Fibroblast of skin of back (primary cell): Measurements from ENCODE around the gene ATP13A3.
"Not testable (repeated sequence)": the region's sequence is repeated elsewhere in the genome, so short reads cannot be mapped to it uniquely, and the experiment has no call there.

Experiments used
- DNase-seq: peaks from one replicate; pipeline ENCODE4 v3.0.0-alpha.2; 2013

The ATP13A3 gene

GRCh38 chr3:194499516-194499915 is 12.7 kb upstream of the ATP13A3 start:
- DNase-seq = not testable (repeated sequence)

GRCh38 chr3:194497799-194498575 is 11.2 kb upstream of the ATP13A3 start:
- DNase-seq = no peak

- DNase-seq = no peak
Measured at GRCh38 chr3:194496217-194496919, 9.6 kb upstream of the ATP13A3 start.

DNA sequence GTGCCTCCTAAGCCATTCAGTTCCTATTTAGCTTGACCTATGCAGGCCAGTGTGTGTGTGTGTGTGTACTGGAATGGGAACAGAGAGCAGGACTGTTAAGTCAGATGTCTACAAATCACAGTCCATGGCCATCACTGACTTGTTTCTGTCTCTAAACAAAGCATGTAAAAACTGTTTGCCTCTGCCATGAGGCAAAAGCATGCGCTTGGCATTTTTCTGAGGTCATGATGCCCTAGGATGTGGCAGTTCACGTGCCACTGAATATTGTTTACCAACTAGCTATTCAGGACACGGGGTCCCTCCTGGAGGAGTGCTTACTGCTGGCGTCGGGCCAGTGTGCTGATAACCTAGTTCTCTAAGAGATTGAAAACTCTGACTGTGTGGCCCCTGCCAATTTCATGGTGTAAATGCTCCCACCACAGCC is 8.2 kb upstream of the ATP13A3 start:
- no peak for DNase-seq

GRCh38 chr3:194493995-194494927 is 7.5 kb upstream of the ATP13A3 start:
- peak; percentile 93 for DNase-seq

DNA sequence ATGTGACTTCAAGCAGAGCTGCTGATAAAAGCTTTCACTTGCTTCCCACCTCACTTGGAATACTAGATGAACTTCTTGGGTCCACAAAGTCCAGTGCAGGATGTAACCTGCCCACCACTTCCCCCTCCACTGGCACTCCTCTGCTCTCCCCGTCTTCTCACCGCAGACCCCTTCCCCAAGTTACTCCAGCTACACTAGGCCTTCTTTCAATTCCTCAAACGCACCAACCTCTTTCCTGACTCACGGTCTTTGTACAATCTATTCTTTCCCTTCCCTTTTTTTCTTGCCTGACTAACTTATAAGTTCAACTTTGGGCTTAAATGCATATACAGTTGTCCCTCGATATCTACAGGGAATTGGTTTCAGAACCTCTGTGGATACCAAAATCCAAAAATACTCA is 5.2 kb upstream of the ATP13A3 start:
- DNase-seq = no peak

- DNase-seq = peak; percentile 68
Measured at GRCh38 chr3:194489736-194490612, 3.2 kb upstream of the ATP13A3 start.

- DNase-seq = no peak
Measured at GRCh38 chr3:194488055-194488742, 1.4 kb upstream of the ATP13A3 start.

- DNase-seq = peak; percentile 79
Measured at GRCh38 chr3:194487289-194488054, 670 bp upstream of the ATP13A3 start.

DNA sequence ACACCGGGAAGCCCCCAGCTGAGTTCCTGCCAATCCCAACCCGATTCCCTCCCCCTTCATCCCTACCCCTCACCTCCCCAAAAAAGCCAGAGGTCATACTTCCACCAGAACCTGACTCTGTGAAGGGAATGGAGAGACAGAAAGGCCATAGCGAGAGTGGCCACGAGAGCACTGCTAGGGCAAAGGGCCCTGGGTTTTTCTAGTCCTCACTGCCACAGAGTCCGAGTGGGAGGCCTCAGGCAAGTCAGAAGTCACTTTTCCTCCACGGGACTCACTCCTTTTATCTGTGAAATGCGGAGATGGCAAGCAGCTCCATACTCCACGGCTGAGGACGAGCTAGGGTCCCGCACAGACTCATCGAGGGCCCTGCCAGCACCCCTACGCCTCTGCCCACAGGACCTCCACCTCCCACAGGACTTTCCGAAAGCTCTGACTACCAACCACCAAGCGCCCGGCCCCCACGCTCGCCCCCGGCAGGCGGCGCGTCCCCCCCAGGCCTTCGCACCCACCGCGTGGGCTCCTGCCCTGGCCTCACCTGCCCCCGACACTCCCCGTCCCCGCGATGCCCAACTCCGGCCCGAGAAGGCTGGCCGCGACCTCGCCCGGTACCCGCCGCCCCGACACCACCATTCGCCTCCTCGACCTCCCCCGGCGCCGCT is 792 bp downstream of the ATP13A3 start:
- no peak for DNase-seq

GRCh38 chr3:194485468-194485880 is 1.3 kb downstream of the ATP13A3 start:
- DNase-seq = no peak

DNA sequence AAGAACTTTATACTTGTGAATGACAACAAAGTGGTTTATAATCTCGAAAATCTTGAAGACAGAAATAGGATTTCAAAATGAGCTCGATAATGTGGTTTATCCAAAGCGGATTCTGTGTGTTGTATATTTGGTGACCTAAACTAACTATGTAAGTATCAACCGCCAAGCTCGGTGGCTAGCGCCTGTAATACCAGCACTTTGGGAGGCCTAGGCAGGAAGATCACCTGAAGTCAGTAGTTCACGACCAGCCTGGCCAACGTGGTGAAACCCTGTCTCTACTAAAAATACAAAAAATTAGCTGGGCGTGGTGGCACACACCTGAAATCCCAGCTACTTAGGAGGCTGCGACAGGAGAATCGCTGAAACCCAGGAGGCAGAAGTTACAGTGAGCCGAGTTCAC is 2.2 kb downstream of the ATP13A3 start:
- DNase-seq = no peak

DNA sequence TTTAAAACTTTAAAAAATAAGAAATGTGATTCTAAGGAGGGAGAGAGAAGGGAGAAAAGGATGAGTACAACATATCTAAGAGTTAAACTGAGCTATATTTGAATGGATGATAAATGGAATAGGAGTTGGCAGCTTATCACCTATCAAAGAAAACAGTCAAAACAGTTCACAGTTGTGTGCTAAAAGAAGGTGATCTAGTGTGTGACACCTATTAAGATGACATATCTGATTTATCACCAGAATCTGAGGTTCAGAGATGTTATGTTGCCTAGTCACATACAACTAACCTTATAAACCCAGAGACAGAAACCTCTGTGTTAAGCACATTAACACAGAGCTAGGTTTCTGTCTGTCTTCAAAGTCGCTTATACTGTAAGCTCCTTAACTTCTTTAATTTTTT is 3.0 kb downstream of the ATP13A3 start:
- no peak for DNase-seq

DNA sequence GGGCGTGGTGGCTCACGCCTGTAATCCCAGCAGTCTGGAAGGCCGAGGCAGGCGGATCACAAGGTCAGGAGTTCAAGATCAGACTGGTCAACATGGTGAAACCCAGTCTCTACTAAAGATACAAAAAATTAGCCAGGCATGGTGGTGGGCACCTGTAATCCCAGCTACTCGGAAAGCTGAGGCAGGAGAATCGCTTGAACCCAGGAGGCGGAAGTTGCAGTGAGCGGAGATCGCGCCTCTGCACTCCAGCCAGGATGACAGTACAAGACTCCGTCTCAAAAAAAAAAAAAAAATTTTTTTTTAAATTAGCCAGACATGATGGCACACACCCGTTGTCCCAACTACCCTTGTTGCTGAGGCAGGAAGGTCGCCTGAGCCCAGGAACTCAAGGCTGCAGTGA is 4.0 kb downstream of the ATP13A3 start:
- DNase-seq = not testable (repeated sequence)

DNA sequence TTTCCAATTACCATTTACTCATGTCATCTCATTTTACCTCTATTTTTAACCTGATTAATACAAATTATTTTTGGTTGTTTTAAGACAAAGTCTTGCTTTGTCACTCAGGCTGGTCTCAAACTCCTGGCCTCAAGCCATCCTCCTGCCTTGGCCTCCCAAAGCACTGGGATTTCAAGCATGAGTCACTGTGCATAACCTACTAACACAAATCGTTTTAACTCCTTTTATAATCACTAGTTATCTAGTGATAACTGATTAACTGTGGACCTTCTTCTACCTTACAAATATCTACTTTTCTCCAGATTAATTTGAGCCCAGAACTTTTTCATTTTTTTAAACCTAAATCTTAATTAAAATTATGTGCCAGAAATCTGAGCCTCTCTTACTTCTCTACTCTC is 4.6 kb downstream of the ATP13A3 start:
- DNase-seq = no peak

- no peak for DNase-seq
Measured at GRCh38 chr3:194481525-194482195, 5.1 kb downstream of the ATP13A3 start.

DNA sequence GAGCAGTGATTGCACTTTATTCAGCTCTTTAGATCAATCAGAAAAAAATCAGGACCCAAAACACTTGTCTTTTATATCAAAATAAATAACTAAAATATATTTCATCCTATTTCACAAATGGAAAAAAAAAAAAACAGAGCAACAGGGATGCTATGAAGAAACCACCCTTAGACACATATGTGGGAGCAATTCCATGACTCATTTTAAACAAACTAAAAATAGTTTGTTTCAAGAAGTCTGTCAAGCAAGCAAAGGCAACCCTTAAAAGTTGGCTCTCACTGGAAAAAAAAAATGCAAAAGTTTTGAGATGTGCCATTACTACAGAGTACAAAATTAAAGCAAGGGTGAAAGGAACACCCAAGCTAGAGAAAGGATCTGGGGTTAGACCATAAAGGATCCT is 5.7 kb downstream of the ATP13A3 start:
- peak; percentile 79 for DNase-seq

DNA sequence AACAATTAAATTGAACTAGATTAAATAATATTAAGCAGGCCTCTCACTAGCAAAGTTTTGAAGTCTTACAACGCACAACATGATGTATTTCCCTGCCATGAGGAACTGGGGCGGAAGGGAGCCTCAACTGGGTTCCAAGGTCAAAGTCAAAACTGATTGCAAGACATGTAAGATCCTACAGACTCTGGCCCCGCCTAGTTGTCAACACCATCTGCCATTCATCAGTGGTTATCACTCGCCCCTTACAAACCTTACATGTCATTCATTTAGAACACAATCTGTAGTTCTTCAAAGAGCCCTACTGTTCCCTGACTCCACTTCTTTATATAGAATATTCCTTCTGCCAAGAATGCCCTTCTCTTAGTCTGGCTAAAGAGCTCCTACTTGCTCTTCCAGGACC is 10.0 kb downstream of the ATP13A3 start:
- no peak for DNase-seq

GRCh38 chr3:194475978-194476377 is 10.8 kb downstream of the ATP13A3 start:
- no peak for DNase-seq
